ENCODE data around the gene GRK5.

GRK5 gene

GRCh38 chr10:119409906-119410305, 202.5 kb downstream of the GRK5 start:
- no peak for DNase-seq

GRCh38 chr10:119410361-119411116, 203.2 kb downstream of the GRK5 start:
- DNase-seq = no peak

- DNase-seq = no peak
Measured at GRCh38 chr10:119412244-119413092, 205.1 kb downstream of the GRK5 start.

DNA sequence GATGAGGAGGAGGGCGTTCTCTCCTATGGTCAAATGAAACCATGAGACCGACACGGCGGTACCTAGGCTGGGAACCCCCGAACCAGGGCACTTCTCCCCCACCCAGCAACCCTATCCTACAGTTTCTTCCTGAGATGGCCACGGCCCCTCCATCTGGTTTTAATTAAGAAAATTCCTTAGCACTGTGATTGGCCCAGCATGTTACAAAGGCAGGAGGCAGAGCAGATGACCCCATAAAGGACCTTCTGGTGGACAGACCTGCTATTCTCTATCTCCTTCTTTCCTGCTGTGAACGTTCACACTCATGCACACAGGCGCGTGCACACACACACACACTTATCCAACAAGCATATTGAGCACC, 205.7 kb downstream of the GRK5 start:
- no peak for DNase-seq

- no peak for DNase-seq
Measured at GRCh38 chr10:119413471-119414080, 206.2 kb downstream of the GRK5 start.

GRCh38 chr10:119414081-119414611, 206.8 kb downstream of the GRK5 start:
- no peak for DNase-seq

DNA sequence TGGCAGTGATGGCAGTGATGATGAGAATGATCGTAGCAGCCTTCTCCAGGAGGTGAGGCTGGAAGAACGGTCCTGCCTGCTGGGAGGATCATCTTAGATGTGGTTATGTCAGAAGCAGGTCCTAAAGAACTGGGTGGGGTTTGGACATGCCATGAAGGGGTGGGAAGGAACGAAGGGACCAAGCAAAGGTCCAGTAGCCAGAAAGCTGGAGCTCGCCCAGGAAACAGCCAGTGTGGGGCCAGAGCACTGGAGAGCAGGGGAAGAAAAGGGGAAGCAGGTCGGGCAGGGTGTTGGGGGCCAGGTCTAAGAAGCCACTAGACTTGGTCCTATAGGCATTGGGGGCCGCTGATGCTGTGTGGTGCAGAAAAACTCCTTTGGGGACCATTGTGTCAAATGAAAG, 207.8 kb downstream of the GRK5 start:
- DNase-seq = no peak

GRCh38 chr10:119415536-119416503, 208.4 kb downstream of the GRK5 start:
- DNase-seq = no peak

GRCh38 chr10:119416855-119417254, 209.5 kb downstream of the GRK5 start:
- DNase-seq = peak; percentile 80

- no peak for DNase-seq
Measured at GRCh38 chr10:119417852-119418251, 210.5 kb downstream of the GRK5 start.

GRCh38 chr10:119418362-119418761, 211.0 kb downstream of the GRK5 start:
- DNase-seq = no peak

DNA sequence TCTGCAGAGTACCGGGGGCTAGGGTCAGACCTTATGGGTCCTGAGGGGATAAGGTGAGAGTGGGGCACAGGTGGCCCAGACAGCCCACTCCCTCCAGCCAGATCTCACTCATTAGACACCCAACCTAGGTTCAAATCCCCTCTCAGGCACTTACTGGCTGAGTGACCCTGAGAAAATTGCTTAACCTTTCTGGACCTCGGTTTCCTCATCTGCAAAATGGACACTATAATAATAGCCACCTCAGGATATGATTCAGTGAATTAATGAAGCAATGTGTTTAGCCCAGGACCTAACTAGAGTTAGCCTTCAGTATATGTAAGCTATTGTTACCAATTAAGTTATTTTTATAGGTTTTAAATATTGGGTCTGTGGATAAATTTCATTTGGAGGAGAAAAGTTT, 212.6 kb downstream of the GRK5 start:
- DNase-seq = no peak

GRCh38 chr10:119420950-119421875, 213.8 kb downstream of the GRK5 start:
- no peak for DNase-seq

- DNase-seq = no peak
Measured at GRCh38 chr10:119421891-119422681, 214.7 kb downstream of the GRK5 start.

GRCh38 chr10:119422682-119423509, 215.5 kb downstream of the GRK5 start:
- no peak for DNase-seq

GRCh38 chr10:119423510-119424257, 216.3 kb downstream of the GRK5 start:
- DNase-seq = no peak

- DNase-seq = no peak
Measured at GRCh38 chr10:119424258-119424975, 217.0 kb downstream of the GRK5 start.
